OCI-LY3 (cell line): ENCODE measurements around the gene MED27.

ENCODE experiments used
- H2AFZ ChIP-seq: fragments of 200-600, 300-600 bp; shearing (Covaris generic); 2 replicates; pipeline ENCODE4 v1.6.0; 2014; ENCODE audit warnings: antibody characterized with exemption, low read depth, low read length
- H3K27ac ChIP-seq: fragments of 200-600, 300-600 bp; sonication (generic); 2 replicates; pipeline ENCODE4 v1.5.1; 2014; ENCODE audit warnings: mild to moderate bottlenecking, low read length, moderate library complexity, mixed read lengths
- H3K27me3 ChIP-seq: fragments of 200-600, 300-600 bp; sonication (generic); 2 replicates; pipeline ENCODE4 v1.6.1; 2014; ENCODE audit warnings: low read depth, low read length, mixed read lengths
- H3K36me3 ChIP-seq: fragments of 200-600, 300-600 bp; sonication (generic); replicated peaks from 2 replicates; pipeline ENCODE3; 2014; ENCODE audit warnings: low read depth, low read length, mixed read lengths
- H3K4me1 ChIP-seq: fragments of 300-600, 200-600 bp; sonication (generic); 2 replicates; pipeline ENCODE4 v1.6.1; 2014; ENCODE audit warnings: low read length, mixed read lengths
- H3K4me2 ChIP-seq: fragments of 200-600, 300-600 bp; sonication (generic); 2 replicates; pipeline ENCODE4 v1.6.1; 2014; ENCODE audit warnings: low read length, mixed read lengths
- H3K4me3 ChIP-seq: fragments of 300-600, 200-600 bp; sonication (generic); 2 replicates; pipeline ENCODE4 v1.5.1; 2014; ENCODE audit warnings: antibody characterized with exemption, mild to moderate bottlenecking, low read length, moderate library complexity
- H3K79me2 ChIP-seq: fragments of 300-600, 200-600 bp; shearing (Covaris generic); 2 replicates; pipeline ENCODE4 v1.6.1; 2014; ENCODE audit warnings: mild to moderate bottlenecking, low read length, mixed read lengths
- H3K9ac ChIP-seq: fragments of 300-600, 200-600 bp; shearing (Covaris generic); 2 replicates; pipeline ENCODE4 v1.6.0; 2014; ENCODE audit warnings: mild to moderate bottlenecking, low read length, moderate library complexity
- H3K9me3 ChIP-seq: fragments of 200-600, 300-600 bp; shearing (Covaris generic); 2 replicates; pipeline ENCODE4 v1.6.1; 2014; ENCODE audit warnings: low read length, mixed read lengths; ENCODE audit not compliant: insufficient read depth
- H4K20me1 ChIP-seq: fragments of 200-600, 300-600 bp; sonication (generic); 2 replicates; pipeline ENCODE4 v1.6.1; 2016; ENCODE audit warnings: low read length, mixed read lengths; ENCODE audit not compliant: insufficient read depth
- CTCF ChIP-seq: fragments of 200-600, 300-600 bp; sonication (generic); IDR thresholded peaks from 2 replicates; pipeline ENCODE4 v1.5.1; 2014; ENCODE audit warnings: antibody characterized with exemption, low read length, low read depth
- EZH2phosphoT487 ChIP-seq: fragments of 200-600 bp; shearing (Covaris generic); IDR thresholded peaks from 2 replicates; pipeline ENCODE4 v1.6.1; 2018; ENCODE audit warnings: antibody characterized with exemption, mixed run types, low read depth

MED27 gene

DNA sequence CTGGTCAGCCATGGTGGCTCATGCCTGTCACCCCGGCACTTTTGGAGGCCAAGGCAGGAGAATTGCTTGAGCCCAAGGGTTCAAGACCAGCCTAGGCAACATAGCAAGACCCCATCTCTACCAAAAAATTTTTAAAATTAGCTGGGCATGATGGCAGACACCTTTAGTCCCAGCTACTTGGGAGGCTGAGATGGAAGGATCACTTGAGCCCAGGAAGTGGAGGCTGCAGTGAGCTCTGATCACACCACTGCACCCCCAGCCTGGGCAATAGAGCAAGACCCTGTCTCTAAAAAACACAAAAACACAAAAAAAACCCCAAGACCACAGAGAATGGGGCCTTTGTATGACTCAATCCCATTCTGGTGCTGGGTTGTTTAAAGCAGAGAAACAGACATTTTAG, 44.0 kb downstream of the MED27 start:
- Histone ChIP-seq H3K79me2 (peaks cover 20% of the 10 kb centered on the region), H3K36me3 (no peaks in the 10 kb centered on the region)

GRCh38 chr9:132032238-132032950, 47.3 kb downstream of the MED27 start:
- Histone ChIP-seq H3K9me3 (no peaks in the 10 kb centered on the region), H3K4me1 (no peaks in the 10 kb centered on the region), H4K20me1 (peaks cover 76% of the 10 kb centered on the region), H3K79me2 (peaks cover 20% of the 10 kb centered on the region; the same call in 1 of the 2 replicates), H3K4me3 (no peak overlapping the region), H3K27me3 (no peaks in the 10 kb centered on the region), H3K9ac (no peak overlapping the region), H2AFZ (no peak overlapping the region), H3K36me3 (no peaks in the 10 kb centered on the region), H3K4me2 (no peak overlapping the region), H3K27ac (no peak overlapping the region)
- TF ChIP-seq CTCF (no peak), EZH2phosphoT487 (no peak)

More for the DNA sequence above, 44.0 kb downstream of the MED27 start:
- TF ChIP-seq EZH2phosphoT487 (no peak), CTCF (no peak)
- H3K27me3 ChIP-seq = no peaks in the 10 kb centered on the region
- peaks cover 63% of the 10 kb centered on the region for H4K20me1 ChIP-seq
- no peak overlapping the region for H3K27ac ChIP-seq
- no peak overlapping the region for H3K4me3 ChIP-seq
- no peak overlapping the region for H3K4me2 ChIP-seq
- H2AFZ ChIP-seq = no peak overlapping the region
- no peaks in the 10 kb centered on the region for H3K9me3 ChIP-seq
- H3K9ac ChIP-seq = no peak overlapping the region
- H3K4me1 ChIP-seq = no peaks in the 10 kb centered on the region

GRCh38 chr9:132031467-132032237, 48.0 kb downstream of the MED27 start:
- Histone ChIP-seq H3K4me1 (no peaks in the 10 kb centered on the region), H3K79me2 (peaks cover 20% of the 10 kb centered on the region; the same call in 1 of the 2 replicates), H3K9me3 (no peaks in the 10 kb centered on the region), H3K9ac (no peak overlapping the region), H2AFZ (no peak overlapping the region), H3K4me2 (no peak overlapping the region), H3K27ac (no peak overlapping the region), H3K27me3 (no peaks in the 10 kb centered on the region), H4K20me1 (peaks cover 76% of the 10 kb centered on the region), H3K36me3 (no peaks in the 10 kb centered on the region), H3K4me3 (no peak overlapping the region)
- TF ChIP-seq CTCF = no peak
- TF ChIP-seq EZH2phosphoT487 = no peak

GRCh38 chr9:132030626-132031325, 48.9 kb downstream of the MED27 start:
- Histone ChIP-seq H3K4me2 (no peak overlapping the region), H4K20me1 (peaks cover 69% of the 10 kb centered on the region), H3K27me3 (no peaks in the 10 kb centered on the region), H3K79me2 (peaks cover 26% of the 10 kb centered on the region; the same call in 1 of the 2 replicates), H3K36me3 (no peaks in the 10 kb centered on the region), H2AFZ (no peak overlapping the region), H3K9ac (no peak overlapping the region), H3K9me3 (no peaks in the 10 kb centered on the region), H3K4me1 (no peaks in the 10 kb centered on the region), H3K4me3 (no peak overlapping the region), H3K27ac (no peak overlapping the region)
- TF ChIP-seq CTCF (no peak), EZH2phosphoT487 (no peak)
